HepG2 (cell line): ENCODE measurements around the gene CYYR1. TPM values are rescaled to one million over a fixed set of nuclear protein-coding genes. Genes with fewer than 3 reads are reported as not detected.

Experiments
- ATAC-seq: fragments of 200-7000 bp; cut with Tn5 transposase; 3 replicates; pipeline ENCODE4 v1.9.1; 2020; ENCODE audit warnings: mild to moderate bottlenecking, moderate library complexity
- BruUV-seq: library from RNA; stranded (reverse); fragments of 400-500 nt; replicated peaks from 2 replicates; lab custom pipeline; 2021; lab: Mats Ljungman, UMichigan
- CTCF ChIA-PET: fragments of 300-600 bp; formaldehyde crosslinking; extraction: SDS; loops from one replicate; lab custom pipeline; 2021; ENCODE audit warnings: low total read pairs, inconsistent platforms, low intra/inter-chr PET ratio; lab: Yijun Ruan, JAX
- POLR2A ChIA-PET: fragments of 350-600 bp; sonication (Branson Sonifier 250); formaldehyde crosslinking; loops from one replicate; lab custom pipeline; 2020; ENCODE audit warnings: antibody characterized with exemption, inconsistent platforms; lab: Yijun Ruan, JAX
- DNase-seq: peaks from one replicate; pipeline ENCODE4 v3.0.0-alpha.2; 2015; ENCODE audit warnings: low spot score
- FAIRE-seq: peaks from 3 replicates; lab custom pipeline; 2011; peaks lifted over from hg19 to GRCh38; lab: Jason Lieb, UNC
- H2AFZ ChIP-seq: one replicate; pipeline ENCODE4 v1.6.1; 2011; ENCODE audit warnings: low read length, inconsistent platforms
- H3K27ac ChIP-seq: fragments of 300-600 bp; 3 replicates; pipeline ENCODE4 v1.8.0; 2011; ENCODE audit warnings: mixed run types, mild to moderate bottlenecking, mixed read lengths, low read length, inconsistent platforms; ENCODE audit not compliant: insufficient read depth; ENCODE audit errors: extremely low read length
- H3K27me3 ChIP-seq, 2 experiments: fragments of 200-600 bp in 1 of 2; 2 replicates in 1 of 2; 3 replicates in 1 of 2; pipeline versions ENCODE4 v1.6.0 to v1.8.0; 2011; ENCODE audit warnings: low read length in 2 of 2, mild to moderate bottlenecking in 2 of 2, moderate library complexity in 2 of 2, inconsistent platforms in 1 of 2; ENCODE audit not compliant: insufficient read depth in 2 of 2, control insufficient read depth in 1 of 2
- H3K36me3 ChIP-seq, 2 experiments: fragments of 200-600 bp in 1 of 2; replicated peaks in 1 of 2; 2 replicates in 1 of 2; 3 replicates in 1 of 2; pipeline versions ENCODE4 v1.5.1 to v1.8.0; 2011; ENCODE audit warnings: low read length in 2 of 2, inconsistent platforms in 1 of 2; ENCODE audit not compliant: insufficient read depth in 2 of 2, control insufficient read depth in 1 of 2
- H3K4me1 ChIP-seq: 2 replicates; pipeline ENCODE4 v1.5.1; 2012; ENCODE audit warnings: low read length, inconsistent platforms; ENCODE audit not compliant: insufficient read depth
- H3K4me2 ChIP-seq: 2 replicates; pipeline ENCODE4 v1.6.0; 2011; ENCODE audit warnings: low read depth, low read length, inconsistent platforms
- H3K4me3 ChIP-seq, 3 experiments: fragments of 200-600 bp in 1 of 3; sonication (generic), shearing (Covaris generic) in 1 of 3; replicated peaks in 1 of 3; 2 replicates each; pipeline ENCODE4 v1.5.1; 2011 to 2016; ENCODE audit warnings: low read length in 3 of 3, inconsistent platforms in 2 of 3, low read depth in 2 of 3, mild to moderate bottlenecking in 2 of 3, control low read depth in 1 of 3, mixed read lengths in 1 of 3; ENCODE audit not compliant: insufficient read depth in 1 of 3
- H3K79me2 ChIP-seq: one replicate; pipeline ENCODE4 v1.6.1; 2011; ENCODE audit warnings: low read length, inconsistent platforms; ENCODE audit not compliant: insufficient read depth
- H3K9ac ChIP-seq: 2 replicates; pipeline ENCODE4 v1.6.0; 2011; ENCODE audit warnings: mild to moderate bottlenecking, low read depth, low read length, inconsistent platforms; ENCODE audit not compliant: insufficient read depth
- H3K9me3 ChIP-seq: 2 replicates; pipeline ENCODE4 v1.5.1; 2012; ENCODE audit warnings: mild to moderate bottlenecking, low read length
- H4K20me1 ChIP-seq: 2 replicates; pipeline ENCODE4 v1.6.0; 2011; ENCODE audit warnings: inconsistent platforms, mild to moderate bottlenecking, low read length, moderate library complexity; ENCODE audit not compliant: insufficient read depth
- E2F5 ChIP-seq: sonication (generic); formaldehyde crosslinking; conservative IDR thresholded peaks from 2 replicates; pipeline ENCODE4 v1.4.0; 2020; ENCODE audit warnings: missing genetic modification reagents
- PAF1 ChIP-seq: IDR thresholded peaks from 2 replicates; pipeline ENCODE4 v1.6.1; 2016; ENCODE audit warnings: missing genetic modification reagents, missing compliant biosample characterization
- POLR2AphosphoS2 ChIP-seq: IDR thresholded peaks from 2 replicates; pipeline ENCODE4 v1.6.1; 2011; ENCODE audit warnings: low read depth, low read length, improper control_type of control experiment
- REPIN1 ChIP-seq: sonication (generic); formaldehyde crosslinking; IDR thresholded peaks from 2 replicates; pipeline ENCODE4 v1.8.0; 2022; ENCODE audit warnings: missing genetic modification reagents, low read depth, mild to moderate bottlenecking, borderline replicate concordance
- SOX13 ChIP-seq, 3 experiments: fragments of 450-650 bp in 1 of 3; sonication (generic) in 1 of 3; formaldehyde crosslinking in 1 of 3; IDR thresholded peaks in 2 of 3; conservative IDR thresholded peaks in 1 of 3; 2 replicates each; pipeline versions ENCODE4 v1.5.0 to v1.6.1; 2016 to 2020; ENCODE audit warnings: antibody characterized with exemption in 1 of 3, mild to moderate bottlenecking in 1 of 3, missing compliant biosample characterization in 1 of 3, missing genetic modification reagents in 1 of 3, moderate library complexity in 1 of 3
- SP2 ChIP-seq: sonication (generic); formaldehyde crosslinking; IDR thresholded peaks from 2 replicates; pipeline ENCODE4 v1.5.1; 2020; ENCODE audit warnings: mild to moderate bottlenecking, missing genetic modification reagents
- XBP1 ChIP-seq: sonication (generic); formaldehyde crosslinking; IDR thresholded peaks from 2 replicates; pipeline ENCODE4 v1.5.0; 2020; ENCODE audit warnings: missing genetic modification reagents
- ZBTB40 ChIP-seq, 2 experiments: fragments of 450-650 bp in 1 of 2; sonication (generic) in 1 of 2; formaldehyde crosslinking in 1 of 2; IDR thresholded peaks; 2 replicates each; pipeline versions ENCODE4 v1.6.1 to v1.8.0; 2016 to 2022; ENCODE audit warnings: antibody characterized with exemption in 1 of 2, mild to moderate bottlenecking in 1 of 2, missing genetic modification reagents in 1 of 2
- ZNF20 ChIP-seq: sonication (generic); formaldehyde crosslinking; IDR thresholded peaks from 2 replicates; pipeline ENCODE4 v1.4.0; 2020; ENCODE audit warnings: mild to moderate bottlenecking, moderate library complexity, missing genetic modification reagents
- ZSCAN9 ChIP-seq: IDR thresholded peaks from 2 replicates; pipeline ENCODE4 v1.6.1; 2016; ENCODE audit warnings: borderline replicate concordance
- in situ Hi-C: cut with HindIII; loops from 2 replicates; pipeline ENCODE4 v1.10.0; 2017; ENCODE audit warnings: low pct_unique_long_range_greater_than_20kb; ENCODE audit not compliant: extremely low pct_ligation_motif_present
- intact Hi-C: fragments of 100-400 bp; cut with micrococcal nuclease; formaldehyde crosslinking; loops from one replicate; pipeline ENCODE4 v1.10.0; 2022; ENCODE audit not compliant: unreplicated experiment
- polyA plus RNA-seq, 8 experiments: library from polyadenylated mRNA; depleted of rRNA in 3 of 8; stranded (reverse) in 7 of 8; unstranded in 1 of 8; fragments of >200 nt; fragmentation: Illumina TruSeq in 4 of 8; extraction: Trizol in 4 of 8; gene quantifications; 2 replicates each; pipeline versions ENCODE4 v1.2.1 to v1.2.3, GENCODE V29; 2011 to 2016; ENCODE audit warnings: low read depth in 4 of 8, missing spikeins in 1 of 8, mixed read lengths in 1 of 8; ENCODE audit not compliant: insufficient read depth in 1 of 8
- total RNA-seq, 5 experiments: library from RNA; depleted of rRNA; stranded (reverse); fragments of >200 nt; fragmentation: Illumina TruSeq; extraction: Trizol; gene quantifications; 2 replicates each; pipeline ENCODE4 v1.2.3, GENCODE V29; 2016; ENCODE audit warnings: low read depth in 1 of 5
- TF ChIP-seq, protein P1 (sequence below): sonication (generic); formaldehyde crosslinking; conservative IDR thresholded peaks from 2 replicates; pipeline ENCODE4 v1.5.0; 2020; ENCODE audit warnings: missing genetic modification reagents

CYYR1 gene
- total and polyA plus RNA-seq, 2 of the 13 experiments (the other 11 are each of a cell fraction or from before 2014, with no cell fraction given): not detected

- no peak for TF ChIP-seq ZBTB40 (IDR thresholded peaks at IDR 0.05)
- no peak for TF ChIP-seq ZBTB40 (CRISPR knock-in tag; IDR thresholded peaks at IDR 0.05)
- TF ChIP-seq, all 625 proteins: peak for 0
These were observed 43.6 kb downstream of the CYYR1 start (continued) for GRCh38 chr21:26529526-26529925.

- ChIA-PET CTCF (no interaction called here), POLR2A (no interaction called here)
- intact Hi-C loops: no loop called here
- Histone ChIP-seq H4K20me1 (no peaks in the 10 kb centered on the region), H3K9me3 (peaks cover 79% of the 10 kb centered on the region), H3K4me1 (no peaks in the 10 kb centered on the region), H3K9ac (no peak overlapping the region), H3K4me2 (no peak overlapping the region), H3K79me2 (no peaks in the 10 kb centered on the region), H3K27me3 (no peaks in the 10 kb centered on the region), H3K27ac (no peak overlapping the region), H3K4me3 (no peak overlapping the region), H2AFZ (no peak overlapping the region), H3K36me3 (no peaks in the 10 kb centered on the region)
- ATAC-seq: no peak
- FAIRE-seq: no peak
- BruUV-seq: no TSS peak
- DNase-seq: no peak
- in situ Hi-C loops: no loop called here
- TF ChIP-seq ZNF20 (CRISPR knock-in tag) (no peak), SOX13 (IDR thresholded peaks at IDR 0.05) (no peak), SOX13 (CRISPR knock-in tag; conservative IDR thresholded peaks at IDR 0.05 in 1 of 2, IDR thresholded peaks at IDR 0.05 in 1 of 2) (no peak), ZSCAN9 (CRISPR knock-in tag) (no peak), XBP1 (CRISPR knock-in tag) (no peak), POLR2AphosphoS2 (no peak), PAF1 (no peak), REPIN1 (no peak), SP2 (CRISPR knock-in tag) (no peak), E2F5 (CRISPR knock-in tag) (no peak)
- TF ChIP-seq, protein P1, sequence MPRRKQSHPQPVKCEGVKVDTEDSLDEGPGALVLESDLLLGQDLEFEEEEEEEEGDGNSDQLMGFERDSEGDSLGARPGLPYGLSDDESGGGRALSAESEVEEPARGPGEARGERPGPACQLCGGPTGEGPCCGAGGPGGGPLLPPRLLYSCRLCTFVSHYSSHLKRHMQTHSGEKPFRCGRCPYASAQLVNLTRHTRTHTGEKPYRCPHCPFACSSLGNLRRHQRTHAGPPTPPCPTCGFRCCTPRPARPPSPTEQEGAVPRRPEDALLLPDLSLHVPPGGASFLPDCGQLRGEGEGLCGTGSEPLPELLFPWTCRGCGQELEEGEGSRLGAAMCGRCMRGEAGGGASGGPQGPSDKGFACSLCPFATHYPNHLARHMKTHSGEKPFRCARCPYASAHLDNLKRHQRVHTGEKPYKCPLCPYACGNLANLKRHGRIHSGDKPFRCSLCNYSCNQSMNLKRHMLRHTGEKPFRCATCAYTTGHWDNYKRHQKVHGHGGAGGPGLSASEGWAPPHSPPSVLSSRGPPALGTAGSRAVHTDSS (CRISPR knock-in tag): no peak
These were observed 44.2 kb downstream of the CYYR1 start for GRCh38 chr21:26528882-26529281.
